Stimulated activated CD4-positive, alpha-beta T cell treated with anti-CD3 and anti-CD28 coated beads, Interleukin-15, amount 100 ng/mL, for 24 hours (primary cell): ENCODE measurements around the gene CHD9.
"Not testable (repeated sequence)": the region's sequence is repeated elsewhere in the genome, so short reads cannot be mapped to it uniquely, and the experiment has no call there.

Experiments
- DNase-seq: peaks from one replicate; pipeline ENCODE4 v3.0.0-alpha.2; 2020

Gene CHD9

DNA sequence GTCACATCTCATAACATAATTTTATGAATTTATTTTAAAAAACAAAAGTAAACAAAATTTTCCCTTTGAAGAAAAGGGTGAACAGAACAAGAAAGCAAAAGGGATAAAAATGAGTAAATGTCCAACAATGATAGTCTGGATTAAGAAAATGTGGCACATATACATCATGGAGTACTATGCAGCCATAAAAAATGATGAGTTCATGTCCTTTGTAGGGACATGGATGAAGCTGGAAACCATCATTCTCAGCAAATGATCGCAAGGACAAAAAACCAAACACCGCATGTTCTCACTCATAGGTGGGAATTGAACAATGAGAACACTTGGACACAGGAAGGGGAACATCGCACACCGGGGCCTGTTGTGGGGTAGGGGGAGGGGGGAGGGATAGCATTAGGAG is 3.5 kb upstream of the CHD9 start:
- not testable (repeated sequence) for DNase-seq

DNA sequence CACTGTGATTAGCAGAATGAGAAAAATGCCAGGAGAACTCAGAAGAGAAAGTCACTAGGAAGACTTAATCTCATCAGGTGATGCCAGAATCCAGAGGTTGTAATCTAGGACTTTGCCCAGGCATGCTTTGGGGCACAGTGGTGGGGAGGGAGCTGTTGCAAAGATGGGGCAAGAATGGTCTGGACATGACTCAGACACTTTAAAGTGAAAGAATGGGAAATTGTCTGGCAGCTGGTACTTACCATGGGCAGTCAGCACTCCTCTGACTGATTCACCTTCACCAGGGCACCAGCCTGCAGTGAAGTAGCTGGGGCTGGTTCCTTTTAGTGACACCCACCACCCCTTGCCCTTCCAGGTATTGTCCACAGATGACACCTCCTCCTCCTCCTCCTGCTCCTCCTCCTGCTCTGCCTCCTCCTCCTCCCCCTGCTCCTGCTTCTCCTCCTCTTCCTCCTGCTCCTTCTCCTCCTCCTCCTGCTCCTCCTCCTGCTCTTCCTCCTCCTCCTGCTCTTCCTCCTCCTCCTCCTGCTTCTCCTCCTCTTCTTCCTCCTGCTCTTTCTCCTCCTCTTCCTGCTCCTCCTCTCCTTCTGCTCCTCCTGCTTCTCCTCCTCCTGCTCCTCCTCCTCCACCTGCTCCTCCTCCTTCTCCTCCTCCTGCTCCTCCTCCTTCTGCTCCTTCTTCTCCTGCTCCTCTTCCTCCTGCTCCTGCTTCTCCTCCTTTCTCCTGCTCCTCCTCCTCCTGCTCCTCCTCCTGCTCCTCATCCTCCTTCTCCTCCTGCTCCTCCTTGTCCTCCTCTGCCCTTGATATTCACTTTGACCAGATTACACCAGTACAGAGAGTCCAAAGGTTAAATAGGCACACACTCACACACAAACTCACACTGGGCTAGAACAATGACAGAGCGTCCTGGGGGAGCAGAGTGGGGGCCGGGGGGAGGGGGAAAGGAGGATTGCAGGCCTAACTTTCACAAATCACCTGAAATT is 2.0 kb upstream of the CHD9 start, which contains the start of gene CHD9NB:
CHD9NB (minus strand) TSS at position 379 of the 983 bp plus-strand sequence. CDS start 8,739 bp downstream, outside the sequence.
- peak; percentile 22 for DNase-seq

DNA sequence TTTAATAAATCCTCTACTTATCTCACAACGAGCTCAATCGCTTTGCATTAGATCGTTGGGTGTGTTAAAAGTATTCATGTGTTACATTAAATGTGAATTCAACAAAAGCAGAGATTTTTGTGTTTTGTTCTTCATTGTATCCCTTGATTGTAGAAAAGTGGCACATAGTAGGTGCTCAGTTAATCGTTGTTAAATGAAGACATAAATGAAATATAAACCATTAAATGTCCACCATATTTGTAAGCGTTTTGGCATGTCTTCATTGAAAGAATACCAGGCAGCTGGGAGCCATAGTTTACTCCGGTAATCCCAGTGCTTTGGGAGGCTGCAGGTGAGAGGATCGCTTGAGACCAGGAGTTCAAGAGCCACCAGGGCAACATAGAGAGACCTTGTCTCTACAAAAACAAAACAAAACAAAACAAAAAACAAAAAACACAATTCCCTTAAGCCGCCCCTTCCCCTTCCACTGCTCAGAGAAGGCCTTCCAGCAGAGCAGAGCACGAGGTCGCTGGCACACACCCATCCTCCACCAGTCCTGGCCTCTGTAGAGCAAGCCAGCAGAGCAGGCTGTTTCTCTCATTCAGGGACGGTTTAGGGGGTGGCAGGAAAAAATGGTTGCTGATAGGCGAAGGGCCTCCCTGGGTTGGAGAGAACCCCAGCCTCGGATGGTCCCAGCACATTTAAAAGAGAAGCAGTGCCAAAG is 673 bp upstream of the CHD9 start:
- peak; percentile 42 for DNase-seq

DNA sequence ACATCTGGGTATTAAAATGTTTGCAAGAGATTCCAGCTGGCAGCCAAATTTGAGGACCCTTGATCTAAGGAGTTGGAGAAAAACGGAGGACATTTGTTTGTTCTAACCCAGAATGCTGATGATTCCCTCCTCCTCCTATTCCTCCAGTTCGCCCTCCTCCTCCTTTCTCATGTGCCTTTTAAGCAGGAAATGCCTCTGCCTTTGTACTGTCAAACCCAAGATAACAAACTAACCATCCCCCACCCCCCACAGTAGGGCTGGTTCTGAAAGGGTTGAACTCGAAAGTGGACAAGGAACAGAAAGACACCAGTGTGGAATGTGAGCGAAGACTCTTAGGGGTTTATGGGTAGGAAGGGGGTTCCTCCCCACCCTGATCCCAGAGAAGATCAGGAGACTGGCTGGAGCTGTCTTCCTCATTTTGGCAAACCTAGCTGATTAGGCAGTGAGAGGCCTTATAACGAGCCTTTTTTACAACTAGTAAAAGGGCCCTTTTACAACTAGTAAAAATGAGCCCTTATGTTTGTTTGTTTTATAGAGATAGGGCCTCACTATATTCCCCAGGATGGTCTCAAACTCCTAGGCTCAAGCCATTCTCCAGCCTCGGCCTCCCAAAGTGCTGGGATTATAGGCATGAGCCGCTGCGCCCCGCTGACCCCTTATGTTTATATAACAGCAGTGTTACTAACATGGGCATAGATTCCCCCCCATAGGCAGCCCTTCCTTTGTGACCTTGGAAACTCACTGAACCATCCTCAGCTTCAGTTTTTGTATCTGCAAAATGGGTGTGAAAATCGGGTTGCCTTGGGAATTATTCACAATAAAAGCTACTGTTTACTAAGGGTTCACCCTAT is 975 bp downstream of the CHD9 start:
- DNase-seq: peak; percentile 14

DNA sequence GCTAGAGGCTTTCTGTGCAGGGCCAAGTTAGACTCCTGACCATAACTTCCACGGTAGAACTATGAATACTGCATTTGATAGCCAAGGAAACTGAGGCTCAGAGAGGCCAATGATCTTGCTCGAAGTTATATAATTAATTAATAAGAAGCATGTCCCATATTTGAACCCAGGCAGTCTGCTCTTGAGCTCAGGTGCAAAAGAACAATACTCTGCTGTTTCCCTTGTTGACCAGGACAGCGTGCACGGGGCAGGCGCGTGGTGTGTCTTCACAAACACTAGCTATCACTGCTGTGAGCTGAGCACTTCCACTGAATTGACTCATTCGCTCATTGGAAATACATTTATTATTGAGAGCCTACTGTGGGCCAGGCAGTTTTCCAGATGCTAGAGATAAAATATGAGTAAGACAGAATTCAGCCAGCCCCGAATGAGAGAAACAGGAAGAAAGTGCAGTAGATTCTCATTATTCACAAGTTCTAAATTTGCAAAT is 1.6 kb downstream of the CHD9 start:
- no peak for DNase-seq

DNA sequence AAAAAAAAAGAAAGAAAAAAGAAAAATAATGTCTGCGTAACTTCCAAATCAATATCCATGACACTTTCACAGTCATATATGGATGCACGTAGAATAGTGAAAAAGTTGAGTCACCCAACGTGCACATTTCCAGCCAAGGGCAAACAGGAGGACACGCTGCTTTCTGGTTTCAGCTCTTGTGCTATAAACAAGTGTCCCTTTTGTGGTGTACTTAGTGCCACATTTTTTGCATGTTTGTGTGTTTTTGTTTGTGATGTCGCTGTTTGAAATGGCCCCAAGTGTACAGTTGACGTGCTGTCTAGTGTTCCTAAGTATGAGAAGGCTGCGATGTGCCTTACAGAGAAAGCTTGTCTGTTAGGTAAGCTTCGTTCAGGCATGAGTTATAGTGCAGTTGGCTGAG is 2.9 kb downstream of the CHD9 start:
- DNase-seq: no peak

DNA sequence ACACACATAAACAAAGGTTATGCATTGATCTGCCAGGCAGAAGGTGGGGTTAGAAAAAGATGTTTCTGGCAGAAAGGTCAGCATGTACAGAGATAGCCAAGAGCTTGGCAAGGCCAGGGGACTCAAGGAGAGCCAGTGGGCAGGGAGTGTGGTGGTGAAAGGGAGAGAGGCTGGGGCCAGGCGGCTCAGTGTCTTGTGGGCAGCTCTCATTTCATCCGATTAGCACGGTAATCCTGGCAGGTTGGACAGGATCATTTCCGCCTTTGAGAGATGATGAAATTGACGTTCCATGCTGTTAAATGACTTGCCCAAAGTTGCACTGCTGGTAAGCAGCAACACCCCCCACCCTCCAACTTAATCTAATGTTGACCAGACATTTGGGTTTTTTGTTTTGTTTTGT is 3.6 kb downstream of the CHD9 start:
- no peak for DNase-seq

DNA sequence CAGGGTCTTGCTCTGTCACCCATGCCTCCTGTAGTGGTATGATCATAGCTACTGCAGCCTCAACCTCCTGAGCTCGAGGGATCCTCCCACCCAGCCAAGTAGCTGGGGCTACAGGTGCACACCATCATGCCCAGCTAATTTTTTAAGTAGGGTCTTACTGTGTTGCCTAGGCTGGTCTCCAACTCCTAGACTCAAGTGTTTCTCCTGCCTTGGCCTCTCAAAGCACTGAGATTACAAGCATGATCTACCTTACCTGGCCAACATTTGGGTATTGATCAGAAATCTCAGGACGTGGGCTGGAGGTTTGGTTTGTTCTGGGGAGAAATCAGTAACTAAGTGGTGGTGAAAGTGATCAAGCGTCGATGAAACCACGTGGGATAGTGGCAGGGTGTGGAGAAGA is 4.1 kb downstream of the CHD9 start:
- DNase-seq: no peak

DNA sequence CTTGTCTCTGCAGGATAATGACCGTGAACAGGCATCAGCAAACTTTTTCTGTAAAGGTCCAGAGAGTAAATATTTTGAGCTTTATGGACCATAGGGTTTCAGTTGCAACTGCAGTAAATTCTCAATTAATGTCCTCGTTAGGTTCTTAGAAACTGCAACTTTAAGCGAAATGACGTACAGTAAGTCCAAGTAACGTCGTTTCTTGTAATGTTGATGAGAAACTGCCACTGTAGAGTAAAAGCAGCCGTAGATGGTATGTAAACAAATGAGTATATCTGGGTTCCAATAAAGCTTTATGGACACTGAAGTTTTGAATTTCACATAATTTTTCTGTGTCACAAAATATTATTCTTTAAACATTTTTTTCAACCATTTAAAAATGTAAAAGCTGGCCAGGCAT is 4.9 kb downstream of the CHD9 start:
- no peak for DNase-seq

DNA sequence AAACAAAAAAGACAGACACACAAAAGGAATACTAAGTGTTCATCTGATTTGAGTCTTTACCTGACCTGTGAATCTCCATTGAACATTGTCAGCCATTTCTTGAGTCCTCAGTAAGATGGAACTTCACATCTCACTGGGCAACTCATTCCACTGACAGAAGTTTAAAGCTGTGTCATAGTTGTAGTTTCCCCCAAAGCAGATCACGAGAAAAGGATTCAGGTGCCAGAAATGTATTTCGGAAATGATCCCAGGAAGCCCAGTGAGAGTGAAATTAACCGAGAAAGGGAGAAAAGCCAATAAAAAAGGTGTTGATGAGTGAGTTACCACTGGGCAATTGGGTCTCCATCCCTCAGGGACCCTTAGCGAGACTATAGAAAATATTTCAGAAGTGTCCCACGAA is 6.5 kb downstream of the CHD9 start:
- no peak for DNase-seq

DNA sequence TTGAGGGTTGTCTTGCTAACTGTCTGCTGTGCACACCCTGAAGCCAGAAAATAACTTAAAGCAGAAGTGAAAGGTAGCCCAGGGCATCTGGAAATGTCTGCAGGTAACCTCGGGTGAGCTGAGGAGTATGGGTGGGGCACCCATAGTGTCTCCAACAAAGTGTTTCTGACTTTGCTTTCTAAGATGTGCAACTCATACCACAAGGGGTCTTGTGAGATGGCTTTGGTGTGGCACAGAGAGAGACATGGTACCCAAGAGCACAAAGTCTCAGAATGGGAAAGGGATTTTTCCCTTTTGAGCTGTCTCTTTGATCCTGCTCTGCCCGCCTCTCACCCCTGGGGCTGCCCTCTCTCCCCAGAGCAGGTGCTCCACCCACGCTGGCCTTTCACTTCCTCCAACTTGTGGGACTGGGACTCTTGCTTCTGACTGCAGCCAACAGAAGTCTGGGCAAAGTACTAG is 6.9 kb downstream of the CHD9 start:
- DNase-seq: peak; percentile 63

DNA sequence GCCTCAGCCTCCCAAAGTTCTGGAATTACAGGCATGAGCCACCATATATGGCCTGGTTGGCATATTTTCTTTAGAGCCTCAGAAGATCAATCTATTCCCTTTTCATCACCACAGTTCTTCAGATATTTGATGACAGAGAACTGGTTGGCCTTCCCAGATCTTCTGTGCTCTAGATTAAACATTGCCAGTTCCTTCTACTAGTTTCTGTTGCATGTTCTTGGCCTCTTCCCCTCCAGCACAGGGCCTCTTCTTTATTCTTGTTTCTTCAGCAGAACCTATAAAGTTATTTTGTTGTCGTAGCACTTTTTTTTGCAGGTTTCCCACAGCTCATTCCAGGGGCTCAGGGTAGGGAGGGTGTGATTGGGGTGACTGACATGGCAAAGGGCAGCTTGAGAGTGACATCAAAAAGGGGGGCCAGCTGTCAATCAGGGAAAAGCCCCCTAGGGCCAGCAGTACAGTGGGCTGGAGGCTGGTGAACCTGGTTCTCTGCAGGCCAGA is 9.3 kb downstream of the CHD9 start:
- DNase-seq: no peak

DNA sequence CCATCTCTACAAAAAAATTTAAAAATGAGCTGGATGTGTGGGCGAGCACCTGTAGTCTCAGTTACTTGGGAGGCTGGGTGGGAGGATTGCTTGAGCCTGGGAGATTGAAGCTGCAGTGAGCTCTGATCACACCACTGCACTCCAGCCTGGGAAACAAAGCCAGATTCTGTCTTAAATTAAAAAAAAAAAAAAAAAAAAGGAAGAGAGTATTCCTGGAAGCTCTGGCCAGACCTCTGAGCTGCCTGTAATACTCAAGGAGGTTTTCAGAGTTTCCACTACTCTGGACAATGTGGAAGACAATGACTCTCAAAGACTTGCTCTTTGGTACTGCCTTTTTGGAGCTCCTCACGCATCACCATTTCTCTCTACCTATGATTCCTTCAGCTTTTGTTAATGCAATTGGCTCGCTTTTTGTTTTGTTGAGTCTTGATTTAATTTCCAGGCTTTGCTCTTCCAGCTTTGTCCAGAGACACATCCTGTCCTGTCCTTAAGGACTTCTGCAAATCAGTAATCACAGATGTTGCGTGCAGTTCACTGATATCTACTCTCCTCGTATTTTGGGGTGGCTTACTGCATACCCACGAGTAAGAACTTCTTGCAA is 10.8 kb downstream of the CHD9 start:
- DNase-seq: no peak

DNA sequence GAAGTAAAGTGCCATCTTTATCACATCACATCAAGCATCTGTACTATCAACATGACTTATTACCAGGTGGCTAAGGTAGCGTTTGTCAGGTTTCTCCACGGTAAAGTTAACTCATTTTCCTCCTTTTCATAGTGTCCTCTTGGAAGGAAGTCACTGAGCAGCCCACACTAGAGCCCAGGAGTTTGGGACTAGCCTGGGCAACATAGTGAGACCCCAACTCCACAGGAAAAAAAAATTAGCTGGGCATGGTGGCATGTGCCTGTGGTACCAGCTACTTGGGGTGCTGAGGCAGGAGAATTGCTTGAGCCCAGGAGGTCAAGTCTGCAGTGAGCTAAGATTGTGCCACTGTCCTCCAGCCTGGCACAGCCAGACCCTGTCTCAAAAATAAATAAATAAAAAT is 12.9 kb downstream of the CHD9 start:
- no peak for DNase-seq

DNA sequence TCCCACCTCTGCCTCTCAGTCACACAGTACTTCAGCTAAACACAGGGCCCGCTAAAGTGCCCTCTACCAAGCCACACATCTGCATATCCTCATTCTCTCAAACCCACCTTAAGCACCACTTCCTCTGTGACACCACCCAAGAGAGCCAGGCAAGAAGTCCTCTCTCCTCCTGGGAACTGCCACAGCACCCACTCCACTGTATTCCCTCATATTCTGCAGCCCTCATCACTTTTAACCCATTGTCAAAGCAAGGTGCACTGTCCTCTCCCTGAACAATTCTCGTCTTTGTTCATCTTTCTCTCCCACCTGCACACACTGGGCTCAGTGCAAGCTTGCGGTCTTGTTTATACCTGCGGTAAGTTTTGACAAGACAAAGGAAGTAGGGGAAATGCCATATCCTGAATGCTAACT is 13.6 kb downstream of the CHD9 start:
- no peak for DNase-seq

DNA sequence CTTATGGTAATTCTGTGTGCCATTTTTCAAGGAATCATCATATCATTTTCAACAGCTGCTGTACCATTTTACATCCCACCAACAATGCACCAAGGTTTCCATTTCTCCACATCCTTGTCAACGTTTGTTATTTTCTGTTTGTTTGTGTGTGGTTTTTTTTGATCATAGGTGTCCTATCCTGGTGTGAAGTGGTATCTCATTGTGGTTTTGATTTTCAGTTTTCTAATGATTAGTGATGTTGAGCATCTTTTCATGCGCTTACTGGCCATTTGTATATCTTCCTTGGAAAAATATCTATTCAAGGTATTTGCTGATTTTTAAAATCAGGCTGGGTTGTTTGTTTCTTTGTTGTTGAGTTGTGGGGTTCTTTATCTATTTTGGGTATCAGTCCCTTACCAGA is 15.0 kb downstream of the CHD9 start:
- no peak for DNase-seq

DNA sequence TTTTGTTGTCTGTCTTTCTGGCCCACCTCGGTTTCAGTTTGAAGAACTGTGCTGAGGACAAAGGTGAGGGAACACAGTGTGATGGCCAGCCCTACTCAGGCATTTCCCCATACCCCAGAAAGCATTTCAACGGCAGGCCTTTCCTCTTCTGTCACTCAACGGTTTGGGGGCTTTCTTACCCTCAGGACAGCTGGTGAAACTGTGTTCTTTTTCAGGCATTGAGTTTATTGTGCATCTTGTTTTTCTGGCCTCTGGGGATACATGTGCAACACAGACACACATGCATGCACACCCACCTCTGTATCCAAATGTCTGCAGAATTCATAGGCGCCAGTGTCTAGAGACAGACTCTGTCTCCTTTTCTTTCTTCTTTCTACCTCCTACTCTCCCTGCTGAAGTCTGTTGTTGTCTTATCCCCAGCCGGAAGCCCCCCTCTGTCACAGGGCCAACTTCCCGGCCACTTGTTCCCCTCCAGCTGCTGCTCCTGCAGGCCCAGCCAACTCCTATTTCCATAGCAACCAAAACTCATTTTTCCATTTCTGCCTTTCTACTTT is 17.0 kb downstream of the CHD9 start:
- no peak for DNase-seq

DNA sequence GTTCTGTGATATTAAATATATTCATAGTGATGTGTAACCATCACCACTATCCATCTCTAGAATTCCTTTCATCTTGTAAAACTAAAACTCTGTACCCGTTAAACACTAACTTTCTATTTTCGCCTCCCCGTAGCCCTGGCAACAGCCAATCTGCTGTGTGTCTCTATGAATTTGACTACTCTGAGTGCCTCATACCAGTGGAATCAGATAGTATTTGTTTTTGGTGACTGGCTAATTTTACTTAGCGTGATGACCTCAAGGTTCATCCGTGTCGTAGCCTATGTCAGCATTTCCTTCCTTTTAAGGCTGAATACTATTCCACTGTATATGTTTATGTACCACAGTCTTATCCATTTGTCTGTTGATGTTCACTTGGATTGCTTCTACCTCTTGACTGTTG is 18.2 kb downstream of the CHD9 start:
- no peak for DNase-seq

DNA sequence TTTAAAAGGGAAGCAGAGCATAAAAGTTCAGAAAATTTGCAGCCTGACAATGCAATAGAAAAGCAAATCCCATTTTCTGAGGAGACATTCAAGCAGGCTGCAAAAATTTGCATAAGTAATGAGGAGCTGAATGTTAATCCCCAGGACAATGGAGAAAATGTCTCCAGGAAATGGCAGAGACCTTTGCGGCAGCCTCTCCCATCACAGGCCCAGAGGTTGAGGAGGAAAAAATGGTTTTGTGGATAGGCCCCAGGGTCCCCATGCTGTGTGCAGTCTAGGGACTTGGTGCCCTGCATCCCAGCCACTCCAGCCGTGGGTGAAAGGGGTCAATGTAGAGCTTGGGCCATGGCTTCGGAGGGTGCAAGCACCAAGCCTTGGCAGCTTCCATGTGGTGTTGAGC is 19.5 kb downstream of the CHD9 start:
- DNase-seq: not testable (repeated sequence)

DNA sequence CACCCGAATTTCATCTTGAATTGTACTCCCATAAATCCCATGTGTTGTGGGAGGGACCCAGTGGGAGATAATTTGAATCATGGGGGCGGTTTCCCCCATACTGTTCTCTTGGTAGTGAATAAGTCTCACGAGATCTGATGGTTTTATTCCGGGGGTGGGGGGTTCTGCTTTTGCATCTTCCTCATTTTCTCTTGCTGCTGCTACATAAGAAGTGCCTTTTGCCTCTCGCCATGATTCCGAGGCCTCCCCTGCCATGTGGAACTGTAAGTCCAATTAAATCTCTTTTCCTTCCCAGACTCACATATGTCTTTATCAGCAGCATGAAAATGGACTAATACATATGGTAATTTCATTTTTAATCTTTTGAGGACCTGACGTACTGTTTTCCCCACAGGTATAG is 20.7 kb downstream of the CHD9 start:
- DNase-seq: not testable (repeated sequence)

DNA sequence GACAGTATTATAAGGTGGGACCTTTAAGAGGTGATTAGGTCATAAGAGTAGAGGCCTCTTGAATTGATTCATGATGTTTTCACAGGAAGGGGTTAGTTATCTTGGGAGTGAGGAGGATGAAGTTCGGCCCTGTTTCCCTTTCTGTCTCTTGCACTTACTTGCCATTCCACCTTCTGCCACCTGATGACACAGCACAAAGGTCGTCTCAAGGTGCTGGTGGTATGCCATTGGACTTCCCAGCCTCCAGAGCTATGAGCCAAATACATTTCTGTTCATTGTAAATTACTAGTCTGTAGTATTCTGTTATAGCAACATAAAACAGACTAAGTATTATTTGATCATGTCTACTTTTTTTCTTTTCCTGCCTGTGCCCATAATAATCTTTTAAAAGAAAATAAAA is 23.5 kb downstream of the CHD9 start:
- no peak for DNase-seq
